HG03565 (cell line): ENCODE results near the gene EFCAB10.
A peak's percentile ranks its signal among the peaks of the same experiment; 100 is the strongest.

Source experiments
- ATAC-seq: cut with Tn5 transposase; IDR thresholded peaks from one replicate; pipeline ENCODE4 v1.9.1; 2021; ENCODE audit warnings: mild to moderate bottlenecking, moderate library complexity; ENCODE audit not compliant: unreplicated experiment

EFCAB10 gene

GRCh38 chr7:105581066-105581811 lies at the start of gene EFCAB10:
Gene EFCAB10 (minus strand): TSS chr7:105581493. CDS start chr7:105581463, 30 bp downstream.
- peak; percentile 68 for ATAC-seq

- ATAC-seq = no peak
Observed at GRCh38 chr7:105625986-105626385, 44.7 kb upstream of the EFCAB10 start.

GRCh38 chr7:105623906-105624305 lies 42.6 kb upstream of the EFCAB10 start:
- no peak for ATAC-seq

- ATAC-seq = no peak
Observed at GRCh38 chr7:105623378-105623777, 42.1 kb upstream of the EFCAB10 start.

- no peak for ATAC-seq
Observed at GRCh38 chr7:105622106-105622731, 40.9 kb upstream of the EFCAB10 start.

- ATAC-seq = no peak
Observed at GRCh38 chr7:105621617-105622016, 40.3 kb upstream of the EFCAB10 start.

GRCh38 chr7:105621176-105621575 lies 39.9 kb upstream of the EFCAB10 start:
- ATAC-seq = no peak

- no peak for ATAC-seq
Observed at GRCh38 chr7:105619590-105619989, 38.3 kb upstream of the EFCAB10 start.

- ATAC-seq = no peak
Observed at GRCh38 chr7:105618016-105618296, 36.7 kb upstream of the EFCAB10 start.

- ATAC-seq = no peak
Observed at GRCh38 chr7:105617280-105618015, 36.2 kb upstream of the EFCAB10 start.

- no peak for ATAC-seq
Observed at GRCh38 chr7:105614341-105614840, 33.1 kb upstream of the EFCAB10 start.

GRCh38 chr7:105613611-105614330 lies 32.5 kb upstream of the EFCAB10 start:
- no peak for ATAC-seq

- ATAC-seq = no peak
Observed at GRCh38 chr7:105612806-105613205, 31.5 kb upstream of the EFCAB10 start.

- ATAC-seq = no peak
Observed at GRCh38 chr7:105611856-105612775, 30.8 kb upstream of the EFCAB10 start.

- no peak for ATAC-seq
Observed at GRCh38 chr7:105610165-105610930, 29.1 kb upstream of the EFCAB10 start.

GRCh38 chr7:105602325-105603305 lies 21.3 kb upstream of the EFCAB10 start:
- no peak for ATAC-seq

- ATAC-seq = no peak
Observed at GRCh38 chr7:105600720-105601550, 19.6 kb upstream of the EFCAB10 start.
